H9 (cell line): Measurements from ENCODE around the gene TSPAN9. TPM values are rescaled to one million over a fixed set of nuclear protein-coding genes. Genes with fewer than 3 reads are reported as not detected.

Experiments used
- DNase-seq: peaks from one replicate; pipeline ENCODE4 v3.0.0-alpha.2; 2017
- H2AFZ ChIP-seq: one replicate; pipeline ENCODE4 v1.6.1; 2013; ENCODE audit warnings: mild to moderate bottlenecking, low read length, control low read depth, moderate library complexity
- H2AK5ac ChIP-seq: 2 replicates; pipeline ENCODE4 v1.6.1; 2013; ENCODE audit warnings: low read length, control low read depth, mixed read lengths; ENCODE audit not compliant: insufficient read length
- H2BK120ac ChIP-seq: one replicate; pipeline ENCODE4 v1.6.1; 2013; ENCODE audit warnings: low read depth, mild to moderate bottlenecking, low read length, control low read depth, inconsistent platforms; ENCODE audit not compliant: poor library complexity, severe bottlenecking
- H2BK12ac ChIP-seq: 2 replicates; pipeline ENCODE4 v1.6.1; 2013; ENCODE audit warnings: low read length, control low read depth, mixed read lengths, low read depth; ENCODE audit not compliant: insufficient read length
- H2BK15ac ChIP-seq: 2 replicates; pipeline ENCODE4 v1.6.1; 2013; ENCODE audit warnings: low read depth, low read length, control low read depth
- H2BK20ac ChIP-seq: one replicate; pipeline ENCODE4 v1.6.1; 2013; ENCODE audit warnings: low read depth, mild to moderate bottlenecking, low read length, control low read depth, inconsistent platforms; ENCODE audit not compliant: poor library complexity, severe bottlenecking
- H2BK5ac ChIP-seq: 2 replicates; pipeline ENCODE4 v1.6.1; 2013; ENCODE audit warnings: low read length, control low read depth, mixed read lengths; ENCODE audit not compliant: insufficient read length
- H3K14ac ChIP-seq: 2 replicates; pipeline ENCODE4 v1.6.1; 2013; ENCODE audit warnings: low read length, control low read depth; ENCODE audit not compliant: insufficient read depth
- H3K18ac ChIP-seq: 2 replicates; pipeline ENCODE4 v1.6.1; 2013; ENCODE audit warnings: low read depth, mild to moderate bottlenecking, mixed read lengths, low read length, control low read depth; ENCODE audit not compliant: insufficient read length
- H3K23ac ChIP-seq: 2 replicates; pipeline ENCODE4 v1.6.1; 2013; ENCODE audit warnings: low read length, control low read depth, mixed read lengths, low read depth; ENCODE audit not compliant: insufficient read length
- H3K23me2 ChIP-seq: 2 replicates; pipeline ENCODE4 v1.6.1; 2013; ENCODE audit warnings: low read depth, mild to moderate bottlenecking, mixed read lengths, low read length, control low read depth; ENCODE audit not compliant: insufficient read length, poor library complexity, severe bottlenecking
- H3K27ac ChIP-seq: 2 replicates; pipeline ENCODE4 v1.5.1; 2013; ENCODE audit warnings: low read length, control low read depth, mixed read lengths, low read depth; ENCODE audit not compliant: insufficient read length
- H3K27me3 ChIP-seq: 2 replicates; pipeline ENCODE4 v1.6.1; 2013; ENCODE audit warnings: low read length, control low read depth, inconsistent platforms; ENCODE audit not compliant: insufficient read depth
- H3K4ac ChIP-seq: 2 replicates; pipeline ENCODE4 v1.6.1; 2013; ENCODE audit warnings: low read depth, mild to moderate bottlenecking, control low read depth, inconsistent platforms, low read length, moderate library complexity
- H3K4me1 ChIP-seq: 2 replicates; pipeline ENCODE4 v1.6.1; 2013; ENCODE audit warnings: low read length, control low read depth, inconsistent platforms; ENCODE audit not compliant: insufficient read depth
- H3K4me2 ChIP-seq: 2 replicates; pipeline ENCODE4 v1.6.1; 2013; ENCODE audit warnings: low read length, control low read depth, mixed read lengths; ENCODE audit not compliant: insufficient read length, insufficient read depth
- H3K56ac ChIP-seq: 2 replicates; pipeline ENCODE4 v1.6.1; 2013; ENCODE audit warnings: low read depth, mild to moderate bottlenecking, mixed read lengths, low read length, control low read depth; ENCODE audit not compliant: insufficient read length
- H3K79me1 ChIP-seq: 2 replicates; pipeline ENCODE4 v1.6.1; 2013; ENCODE audit warnings: low read depth, mild to moderate bottlenecking, moderate library complexity, low read length, control low read depth, inconsistent platforms; ENCODE audit not compliant: insufficient read depth, poor library complexity, severe bottlenecking
- H3K79me2 ChIP-seq: 2 replicates; pipeline ENCODE4 v1.6.1; 2013; ENCODE audit warnings: low read length, control low read depth, inconsistent platforms; ENCODE audit not compliant: insufficient read depth
- H3K9ac ChIP-seq: 2 replicates; pipeline ENCODE4 v1.6.1; 2013; ENCODE audit warnings: low read length, control low read depth, mixed read lengths; ENCODE audit not compliant: insufficient read length; ENCODE audit errors: extremely low read depth
- H3K9me3 ChIP-seq: one replicate; pipeline ENCODE4 v1.6.1; 2013; ENCODE audit warnings: low read depth, low read length, inconsistent platforms; ENCODE audit not compliant: control insufficient read depth
- H3T11ph ChIP-seq: one replicate; pipeline ENCODE4 v1.6.1; 2013; ENCODE audit warnings: mild to moderate bottlenecking, low read length, control low read depth, inconsistent platforms
- H4K20me1 ChIP-seq: one replicate; pipeline ENCODE4 v1.6.1; 2013; ENCODE audit not compliant: control insufficient read depth, insufficient read length, insufficient read depth
- H4K5ac ChIP-seq: 2 replicates; pipeline ENCODE4 v1.6.1; 2013; ENCODE audit warnings: low read depth, mild to moderate bottlenecking, mixed read lengths, low read length, control low read depth; ENCODE audit not compliant: insufficient read length
- H4K8ac ChIP-seq: replicated peaks from 2 replicates; pipeline ENCODE4 v1.6.1; 2013; ENCODE audit warnings: low read length, control low read depth, mixed read lengths, low read depth; ENCODE audit not compliant: insufficient read length
- H4K91ac ChIP-seq: 2 replicates; pipeline ENCODE4 v1.6.1; 2013; ENCODE audit warnings: low read depth, mild to moderate bottlenecking, moderate library complexity, mixed read lengths, low read length, control low read depth; ENCODE audit not compliant: insufficient read length
- H3K27ac Mint-ChIP-seq, 3 experiments: 2 replicates in 2 of 3; 3 replicates in 1 of 3; pipeline ENCODE4 v1.8.0; 2020 to 2021; ENCODE audit warnings: mixed read lengths in 3 of 3, mild to moderate bottlenecking in 1 of 3, moderate library complexity in 1 of 3
- H3K27me3 Mint-ChIP-seq: 2 replicates; pipeline ENCODE4 v1.8.0; 2021; ENCODE audit warnings: low read depth, mild to moderate bottlenecking, moderate library complexity, mixed read lengths
- H3K36me3 Mint-ChIP-seq, 3 experiments: 2 replicates in 2 of 3; 3 replicates in 1 of 3; pipeline ENCODE4 v1.8.0; 2020 to 2021; ENCODE audit warnings: low read depth in 3 of 3, mixed read lengths in 3 of 3; ENCODE audit not compliant: insufficient read depth in 1 of 3
- H3K4me1 Mint-ChIP-seq, 2 experiments: 2 replicates each; pipeline ENCODE4 v1.8.0; 2020; ENCODE audit warnings: mixed read lengths in 2 of 2
- H3K4me3 Mint-ChIP-seq, 2 experiments: 2 replicates in 1 of 2; 3 replicates in 1 of 2; pipeline ENCODE4 v1.8.0; 2020 to 2021; ENCODE audit warnings: mild to moderate bottlenecking in 2 of 2, mixed read lengths in 2 of 2, moderate library complexity in 1 of 2
- H3K9me3 Mint-ChIP-seq, 2 experiments: 2 replicates in 1 of 2; 3 replicates in 1 of 2; pipeline ENCODE4 v1.8.0; 2020; ENCODE audit warnings: mild to moderate bottlenecking in 2 of 2, mixed read lengths in 2 of 2, moderate library complexity in 1 of 2
- WGBS: extraction: QIAGEN DNeasy Blood & Tissue Kit; methylation state at CpG from one replicate; pipeline ENCODE4 v1.1.7; 2013; ENCODE audit warnings: missing lambda C conversion rate, low lambda C conversion rate, mixed read lengths; ENCODE audit not compliant: insufficient read length; ENCODE audit errors: extremely low coverage; 5-methylcytosine and 5-hydroxymethylcytosine counted together
- total RNA-seq: library from RNA; stranded (reverse); gene quantifications from 2 replicates; pipeline ENCODE4 v1.2.1, GENCODE V29; 2021
- TF ChIP-seq, protein P1 (sequence below): fragments of 200-600 bp; sonication (generic); conservative IDR thresholded peaks from 3 replicates; pipeline ENCODE4 v1.8.0; 2021; ENCODE audit warnings: antibody characterized with exemption, mild to moderate bottlenecking

The TSPAN9 gene
- total RNA-seq, 1 experiment from 2014 or later = 19.0 TPM

DNA sequence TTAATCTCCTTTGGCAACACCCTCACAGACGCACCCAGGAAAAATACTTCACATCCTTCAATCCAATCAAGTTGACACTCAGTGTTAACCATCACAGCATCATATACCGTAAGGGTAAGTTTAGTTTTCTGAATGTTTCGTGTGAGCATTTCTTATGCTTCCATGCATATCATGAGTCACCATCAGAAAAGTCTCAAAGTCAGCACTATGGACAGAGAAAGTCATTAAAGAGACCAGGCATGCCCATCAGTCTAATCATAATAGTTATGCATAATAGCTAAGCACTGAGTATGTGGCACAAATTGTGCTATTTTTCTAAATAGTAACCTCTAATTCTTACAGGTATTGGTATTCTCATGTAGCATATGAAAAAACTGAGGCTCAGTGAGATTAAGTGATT, 255.0 kb downstream of the TSPAN9 start:
- Histone ChIP-seq H2AK5ac (no peak overlapping the region), H4K20me1 (no peaks in the 10 kb centered on the region), H3K14ac (no peak overlapping the region), H2AFZ (no peak overlapping the region), H2BK12ac (no peak overlapping the region), H3K27ac (no peak overlapping the region), H3K56ac (no peak overlapping the region), H3K79me1 (no peaks in the 10 kb centered on the region), H3K4me2 (no peak overlapping the region), H4K5ac (no peak overlapping the region), H3K4me1 (peaks cover 5% of the 10 kb centered on the region), H3K23me2 (no peaks in the 10 kb centered on the region), H2BK15ac (no peak overlapping the region), H2BK20ac (no peak overlapping the region), H2BK5ac (no peak overlapping the region), H3K23ac (no peak overlapping the region), H3K9me3 (no peaks in the 10 kb centered on the region), H3K9ac (no peak overlapping the region), H3T11ph (no peak overlapping the region), H4K8ac (no peak overlapping the region), H3K18ac (no peak overlapping the region), H3K27me3 (no peaks in the 10 kb centered on the region), H3K79me2 (no peaks in the 10 kb centered on the region), H3K4ac (no peak overlapping the region), H4K91ac (no peak overlapping the region), H2BK120ac (no peak overlapping the region)
- H3K4me1 Mint-ChIP-seq = peaks cover 25 to 37% of the 10 kb centered on the region in 2 experiments
- no peaks in the 10 kb centered on the region for H3K9me3 Mint-ChIP-seq
- H3K36me3 Mint-ChIP-seq = peaks cover 0 to 2% (median 0%) of the 10 kb centered on the region in 3 experiments; a peak in 1 of 7 replicates
- H3K27me3 Mint-ChIP-seq = peaks cover 2% of the 10 kb centered on the region
- no peak overlapping the region for H3K4me3 Mint-ChIP-seq
- TF ChIP-seq, protein P1, sequence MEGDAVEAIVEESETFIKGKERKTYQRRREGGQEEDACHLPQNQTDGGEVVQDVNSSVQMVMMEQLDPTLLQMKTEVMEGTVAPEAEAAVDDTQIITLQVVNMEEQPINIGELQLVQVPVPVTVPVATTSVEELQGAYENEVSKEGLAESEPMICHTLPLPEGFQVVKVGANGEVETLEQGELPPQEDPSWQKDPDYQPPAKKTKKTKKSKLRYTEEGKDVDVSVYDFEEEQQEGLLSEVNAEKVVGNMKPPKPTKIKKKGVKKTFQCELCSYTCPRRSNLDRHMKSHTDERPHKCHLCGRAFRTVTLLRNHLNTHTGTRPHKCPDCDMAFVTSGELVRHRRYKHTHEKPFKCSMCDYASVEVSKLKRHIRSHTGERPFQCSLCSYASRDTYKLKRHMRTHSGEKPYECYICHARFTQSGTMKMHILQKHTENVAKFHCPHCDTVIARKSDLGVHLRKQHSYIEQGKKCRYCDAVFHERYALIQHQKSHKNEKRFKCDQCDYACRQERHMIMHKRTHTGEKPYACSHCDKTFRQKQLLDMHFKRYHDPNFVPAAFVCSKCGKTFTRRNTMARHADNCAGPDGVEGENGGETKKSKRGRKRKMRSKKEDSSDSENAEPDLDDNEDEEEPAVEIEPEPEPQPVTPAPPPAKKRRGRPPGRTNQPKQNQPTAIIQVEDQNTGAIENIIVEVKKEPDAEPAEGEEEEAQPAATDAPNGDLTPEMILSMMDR = no peak
- DNase-seq = no peak
- H3K27ac Mint-ChIP-seq = no peak overlapping the region
- WGBS = no CpG with 5 or more reads among the region's 3 CpGs
